Upper lobe of left lung (tissue), 6 donors: ENCODE measurements around the gene ATP5PB. TPM values are rescaled to one million over a fixed set of nuclear protein-coding genes. Genes with fewer than 3 reads are reported as not detected.
A peak's percentile ranks its signal among the peaks of the same experiment; 100 is the strongest.

ENCODE experiments used
- ATAC-seq, 2 donors: fragments of 200-7000 bp; cut with Tn5 transposase; one replicate each; pipeline ENCODE4 v1.9.1; 2022; ENCODE audit warnings: mild to moderate bottlenecking in 2 of 2, moderate library complexity in 2 of 2; ENCODE audit not compliant: low FRiP score in 2 of 2
- DNase-seq, 2 donors: peaks; one replicate each; pipeline ENCODE4 v3.0.0-alpha.2; 2019 to 2020
- H3K27ac ChIP-seq, 4 donors: fragments of 200-600 bp; sonication (generic); one replicate each; pipeline ENCODE4 v1.5.1; 2016 to 2019
- H3K27me3 ChIP-seq, 4 donors: fragments of 200-600 bp; sonication (generic); one replicate each; pipeline ENCODE4 v1.5.1; 2017 to 2019
- H3K36me3 ChIP-seq, 4 donors: fragments of 200-600 bp; sonication (generic); one replicate each; pipeline ENCODE4 v1.5.1; 2016 to 2019
- H3K4me1 ChIP-seq, 4 donors: fragments of 200-600 bp; sonication (generic); one replicate each; pipeline ENCODE4 v1.5.1; 2018 to 2019
- H3K4me3 ChIP-seq, 4 donors: fragments of 200-600 bp; sonication (generic); one replicate each; pipeline ENCODE4 v1.5.1; 2017 to 2019; ENCODE audit warnings: mild to moderate bottlenecking in 2 of 4, moderate library complexity in 1 of 4
- H3K9me3 ChIP-seq, 4 donors: fragments of 200-600 bp; sonication (generic); one replicate each; pipeline ENCODE4 v1.5.1; 2018 to 2019
- EP300 ChIP-seq, 4 donors: sonication (generic); formaldehyde crosslinking; IDR thresholded peaks; one replicate each; pipeline ENCODE4 v1.5.1; 2017; ENCODE audit warnings: antibody characterized with exemption in 4 of 4, control low read depth in 2 of 4
- POLR2A ChIP-seq, 4 donors: fragments of 450-650 bp; IDR thresholded peaks; one replicate each; pipeline ENCODE4 v1.5.1; 2016 to 2017; ENCODE audit warnings: antibody characterized with exemption in 4 of 4, mild to moderate bottlenecking in 2 of 4
- POLR2AphosphoS5 ChIP-seq, 2 donors: sonication (generic); formaldehyde crosslinking; IDR thresholded peaks; one replicate each; pipeline ENCODE4 v1.5.1; 2017; ENCODE audit warnings: antibody characterized with exemption in 2 of 2
- WGBS, 2 donors: methylation state at CpG; one replicate each; pipeline ENCODE4 v1.1.5; 2017 to 2018; 5-methylcytosine and 5-hydroxymethylcytosine counted together
- total RNA-seq, 6 donors: library from RNA; depleted of rRNA in 4 of 6; stranded (reverse); fragments of >200 nt in 4 of 6; gene quantifications; one replicate each; pipeline versions ENCODE4 v1.1.0 to v1.2.1, GENCODE V29; 2016 to 2021
- TF ChIP-seq, protein P1 (sequence below), 6 experiments: fragments of 450-650 bp in 4 of 6; fragments of 200-600 bp in 2 of 6; sonication (generic) in 2 of 6; IDR thresholded peaks; one replicate each; pipeline ENCODE4 v1.5.1; 2016 to 2019; ENCODE audit warnings: antibody characterized with exemption in 6 of 6
- donor health status: DM: no; HTN: no; CAD: no; lungs with moderate emphysema.
- donor health status: DM: no; HTN: yes; CAD: no; lungs with severe emphysema.

ATP5PB gene
- total RNA-seq, 6 donors from 2014 or later, result 38.8 to 149 (median 132) TPM

DNA sequence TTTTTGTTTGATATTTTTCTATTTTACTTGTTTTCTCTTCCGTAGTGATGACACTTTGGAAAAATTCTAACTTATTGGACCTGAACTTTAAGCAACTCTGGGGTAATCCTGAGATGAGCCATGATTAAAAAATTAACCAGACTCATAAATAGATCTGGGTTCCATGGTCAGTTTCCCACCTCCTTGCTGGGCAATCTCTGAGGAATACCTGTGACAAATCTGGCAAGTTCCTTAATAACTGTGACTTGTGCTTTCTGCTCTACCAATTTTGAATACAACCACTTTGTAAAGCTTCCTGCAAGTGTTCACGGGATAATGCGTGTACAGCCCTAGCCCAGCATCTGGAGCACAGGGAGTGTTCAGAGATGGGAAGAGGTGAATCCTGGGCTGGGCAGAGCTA lies 25.0 kb upstream of the ATP5PB start:
- 95 to 100% methylated on average over 3 of the region's 3 CpGs for WGBS, 2 donors
- Histone ChIP-seq H3K4me3 (no peak overlapping the region), H3K27ac (no peak overlapping the region), H3K36me3 (no peaks in the 10 kb centered on the region), H3K27me3 (no peaks in the 10 kb centered on the region), H3K9me3 (no peaks in the 10 kb centered on the region), H3K4me1 (no peaks in the 10 kb centered on the region)
- ATAC-seq (no peak), DNase-seq (no peak)
- no peak for TF ChIP-seq EP300 (IDR thresholded peaks at IDR 0.05)
- TF ChIP-seq POLR2AphosphoS5 (IDR thresholded peaks at IDR 0.05), result no peak
- TF ChIP-seq, protein P1, sequence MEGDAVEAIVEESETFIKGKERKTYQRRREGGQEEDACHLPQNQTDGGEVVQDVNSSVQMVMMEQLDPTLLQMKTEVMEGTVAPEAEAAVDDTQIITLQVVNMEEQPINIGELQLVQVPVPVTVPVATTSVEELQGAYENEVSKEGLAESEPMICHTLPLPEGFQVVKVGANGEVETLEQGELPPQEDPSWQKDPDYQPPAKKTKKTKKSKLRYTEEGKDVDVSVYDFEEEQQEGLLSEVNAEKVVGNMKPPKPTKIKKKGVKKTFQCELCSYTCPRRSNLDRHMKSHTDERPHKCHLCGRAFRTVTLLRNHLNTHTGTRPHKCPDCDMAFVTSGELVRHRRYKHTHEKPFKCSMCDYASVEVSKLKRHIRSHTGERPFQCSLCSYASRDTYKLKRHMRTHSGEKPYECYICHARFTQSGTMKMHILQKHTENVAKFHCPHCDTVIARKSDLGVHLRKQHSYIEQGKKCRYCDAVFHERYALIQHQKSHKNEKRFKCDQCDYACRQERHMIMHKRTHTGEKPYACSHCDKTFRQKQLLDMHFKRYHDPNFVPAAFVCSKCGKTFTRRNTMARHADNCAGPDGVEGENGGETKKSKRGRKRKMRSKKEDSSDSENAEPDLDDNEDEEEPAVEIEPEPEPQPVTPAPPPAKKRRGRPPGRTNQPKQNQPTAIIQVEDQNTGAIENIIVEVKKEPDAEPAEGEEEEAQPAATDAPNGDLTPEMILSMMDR (IDR thresholded peaks at IDR 0.05), result no peak
- TF ChIP-seq POLR2A (IDR thresholded peaks at IDR 0.05), result no peak

DNA sequence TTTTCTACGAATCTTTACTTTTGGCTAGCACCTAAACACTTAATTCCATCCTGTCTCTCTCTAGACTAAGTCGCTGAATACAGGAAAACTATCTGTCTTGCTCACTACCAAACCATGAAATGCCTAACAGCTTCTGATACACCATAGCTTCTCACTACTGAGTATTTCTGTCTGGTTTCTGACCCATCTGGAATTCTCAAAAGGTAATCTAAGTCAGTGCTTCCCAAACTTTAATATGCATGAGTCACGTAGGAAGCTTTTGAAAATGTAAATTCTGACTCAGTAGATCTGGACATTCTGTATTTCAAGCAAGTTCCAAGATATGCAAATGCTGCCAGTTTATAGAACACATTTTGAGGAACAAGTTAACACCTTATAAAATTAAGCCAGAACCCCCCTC lies 12.5 kb upstream of the ATP5PB start:
- peaks cover 6 to 42% (median 33%) of the 10 kb centered on the region in 4 donors for H3K36me3 ChIP-seq
- no peaks in the 10 kb centered on the region for H3K9me3 ChIP-seq
- DNase-seq, result no peak
- no peaks in the 10 kb centered on the region for H3K4me1 ChIP-seq
- no peaks in the 10 kb centered on the region for H3K27me3 ChIP-seq
- no peak overlapping the region for H3K4me3 ChIP-seq
- no peak for ATAC-seq
- TF ChIP-seq POLR2AphosphoS5 (IDR thresholded peaks at IDR 0.05), result no peak
- TF ChIP-seq, protein P1 (IDR thresholded peaks at IDR 0.05), result no peak
- no peak for TF ChIP-seq POLR2A (IDR thresholded peaks at IDR 0.05)
- no peak for TF ChIP-seq EP300 (IDR thresholded peaks at IDR 0.05)
- 74 to 81% methylated on average over 3 of the region's 3 CpGs for WGBS, 2 donors
- H3K27ac ChIP-seq, result no peak overlapping the region

DNA sequence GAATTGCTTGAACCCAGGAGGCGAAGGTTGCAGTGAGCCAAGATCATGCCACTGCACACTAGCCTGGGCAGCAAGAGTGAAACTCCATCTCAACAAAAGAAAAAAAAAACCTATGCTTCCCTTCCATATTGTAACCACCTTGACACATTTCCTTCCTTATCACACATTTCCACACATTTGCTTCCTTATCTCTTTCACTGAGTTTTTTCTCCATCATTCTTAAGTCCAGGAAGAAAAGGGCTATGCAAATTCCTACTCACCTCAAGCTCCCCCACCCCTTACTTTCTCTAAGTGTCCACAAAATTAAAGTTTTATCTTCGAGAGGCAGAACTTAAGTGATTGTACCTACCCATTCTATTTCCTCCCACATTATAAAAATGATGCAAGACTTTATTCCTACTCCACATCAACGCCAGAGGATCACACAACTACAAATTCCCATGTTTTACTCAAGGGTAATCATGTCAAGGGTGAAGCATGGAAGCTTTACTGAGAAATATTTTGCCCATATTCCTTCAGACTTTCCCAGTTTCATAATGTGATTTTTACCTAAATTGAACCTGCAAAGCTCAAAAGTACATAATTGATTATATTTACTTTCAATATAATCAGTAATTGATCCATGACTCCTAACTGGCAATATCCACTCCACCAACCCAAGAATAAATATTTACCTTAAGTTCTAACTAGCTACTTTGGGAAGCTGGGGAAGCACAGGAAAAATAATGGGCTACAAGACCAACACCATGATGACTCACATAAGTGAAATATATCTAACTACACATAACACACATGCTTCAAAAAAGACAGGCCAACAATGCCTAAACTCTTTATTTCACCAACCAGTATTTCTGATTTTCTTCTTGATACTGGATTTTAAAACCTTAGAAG lies 9.6 kb upstream of the ATP5PB start:
- Histone ChIP-seq H3K36me3 (peaks cover 17 to 71% (median 61%) of the 10 kb centered on the region in 4 donors), H3K4me3 (no peak overlapping the region), H3K4me1 (no peaks in the 10 kb centered on the region), H3K27ac (no peak overlapping the region), H3K27me3 (no peaks in the 10 kb centered on the region), H3K9me3 (no peaks in the 10 kb centered on the region)
- ATAC-seq (no peak), DNase-seq (no peak)
- 82 to 87% methylated on average over 3 of the region's 3 CpGs for WGBS, 2 donors
- TF ChIP-seq POLR2AphosphoS5 (IDR thresholded peaks at IDR 0.05) (no peak), POLR2A (IDR thresholded peaks at IDR 0.05) (no peak), EP300 (IDR thresholded peaks at IDR 0.05) (no peak)
- TF ChIP-seq, protein P1 (IDR thresholded peaks at IDR 0.05), result no peak

DNA sequence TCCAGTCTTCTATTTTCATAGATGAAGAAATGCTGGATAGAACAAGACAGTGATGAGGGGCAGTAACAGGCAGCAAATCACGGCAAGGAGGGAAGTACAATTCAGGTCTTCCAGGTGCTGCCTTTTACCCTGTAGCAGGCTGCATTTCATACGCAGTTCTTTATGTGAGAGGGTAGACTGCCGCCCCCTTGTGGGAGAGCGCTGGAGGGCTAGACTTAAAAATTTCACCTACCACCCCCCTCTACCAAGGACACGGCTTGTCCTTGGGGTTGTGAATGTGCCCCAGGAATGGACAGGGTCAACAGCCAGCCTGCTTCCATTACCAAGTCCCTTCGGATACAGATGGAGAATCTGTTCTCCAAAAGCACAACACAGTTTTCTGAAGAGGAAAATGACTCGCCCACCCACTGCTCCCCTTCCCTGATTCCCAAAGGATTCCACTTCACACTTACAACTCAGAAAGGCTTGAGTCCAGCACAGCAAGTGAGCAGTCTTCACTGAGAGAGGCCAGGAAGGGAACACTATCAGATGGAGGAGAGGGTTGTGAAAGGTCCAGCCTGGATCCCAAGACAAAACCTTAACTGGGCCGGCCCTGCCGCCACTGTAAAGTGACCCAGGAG lies 7.6 kb upstream of the ATP5PB start:
- peaks cover 0 to under 1% (median 0%) of the 10 kb centered on the region in 4 donors for H3K4me1 ChIP-seq
- TF ChIP-seq, protein P1 (IDR thresholded peaks at IDR 0.05), result peak in 3 of 6 experiments; percentile 12 to 14 (median 13)
- TF ChIP-seq POLR2AphosphoS5 (IDR thresholded peaks at IDR 0.05), result no peak
- ATAC-seq (no peak), DNase-seq (no peak)
- no peak overlapping the region for H3K4me3 ChIP-seq
- H3K36me3 ChIP-seq, result peaks cover 17 to 89% (median 64%) of the 10 kb centered on the region in 4 donors
- H3K27ac ChIP-seq, result no peak overlapping the region
- no peaks in the 10 kb centered on the region for H3K27me3 ChIP-seq
- no peaks in the 10 kb centered on the region for H3K9me3 ChIP-seq
- WGBS, 2 donors, result 74 to 80% methylated on average over 9 of the region's 9 CpGs
